GM21526 (cell line): ENCODE data around the gene AMN.

Source experiments
- ATAC-seq: cut with Tn5 transposase; IDR thresholded peaks from one replicate; pipeline ENCODE4 v1.9.1; 2021; ENCODE audit warnings: moderate library complexity; ENCODE audit not compliant: unreplicated experiment, low FRiP score

AMN gene

DNA sequence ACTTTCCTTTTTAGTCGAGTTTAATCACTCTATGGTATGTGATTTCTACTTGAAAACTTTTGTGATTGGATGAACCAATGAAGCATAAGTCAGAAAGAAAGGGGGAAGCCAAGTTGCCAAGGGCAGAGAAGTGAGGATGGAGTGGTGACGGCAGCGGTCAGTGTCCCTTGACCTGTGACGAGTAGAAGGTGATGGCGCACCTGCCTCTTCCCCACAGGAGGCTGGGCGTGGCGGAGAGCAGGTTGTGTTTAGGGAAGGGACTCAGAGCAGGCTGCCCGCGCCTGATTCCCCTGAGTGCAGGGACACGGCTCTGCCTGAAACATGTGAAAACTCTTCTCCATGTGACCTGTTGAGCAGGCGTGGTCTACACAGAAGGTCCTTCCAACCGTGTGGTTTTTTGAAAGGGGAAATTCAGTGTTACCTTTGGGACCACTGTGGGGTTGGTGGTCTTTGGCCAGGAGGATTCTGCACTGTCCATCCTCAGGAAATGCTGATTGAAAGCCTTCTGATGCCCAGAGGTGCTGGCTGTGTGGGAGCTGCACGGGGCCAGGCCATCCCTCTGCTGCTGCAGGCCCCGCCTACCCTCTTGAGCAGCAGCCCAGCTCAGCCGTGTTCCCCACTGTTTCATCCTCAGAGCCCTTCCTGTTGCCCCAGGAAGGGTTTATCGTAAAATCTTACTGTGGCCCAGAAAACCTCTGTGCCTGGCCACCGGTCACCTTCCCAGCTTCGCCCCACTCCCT is 23.5 kb upstream of the AMN start:
- ATAC-seq, result no peak

GRCh38 chr14:102899516-102899900 is 23.0 kb upstream of the AMN start:
- ATAC-seq, result no peak

DNA sequence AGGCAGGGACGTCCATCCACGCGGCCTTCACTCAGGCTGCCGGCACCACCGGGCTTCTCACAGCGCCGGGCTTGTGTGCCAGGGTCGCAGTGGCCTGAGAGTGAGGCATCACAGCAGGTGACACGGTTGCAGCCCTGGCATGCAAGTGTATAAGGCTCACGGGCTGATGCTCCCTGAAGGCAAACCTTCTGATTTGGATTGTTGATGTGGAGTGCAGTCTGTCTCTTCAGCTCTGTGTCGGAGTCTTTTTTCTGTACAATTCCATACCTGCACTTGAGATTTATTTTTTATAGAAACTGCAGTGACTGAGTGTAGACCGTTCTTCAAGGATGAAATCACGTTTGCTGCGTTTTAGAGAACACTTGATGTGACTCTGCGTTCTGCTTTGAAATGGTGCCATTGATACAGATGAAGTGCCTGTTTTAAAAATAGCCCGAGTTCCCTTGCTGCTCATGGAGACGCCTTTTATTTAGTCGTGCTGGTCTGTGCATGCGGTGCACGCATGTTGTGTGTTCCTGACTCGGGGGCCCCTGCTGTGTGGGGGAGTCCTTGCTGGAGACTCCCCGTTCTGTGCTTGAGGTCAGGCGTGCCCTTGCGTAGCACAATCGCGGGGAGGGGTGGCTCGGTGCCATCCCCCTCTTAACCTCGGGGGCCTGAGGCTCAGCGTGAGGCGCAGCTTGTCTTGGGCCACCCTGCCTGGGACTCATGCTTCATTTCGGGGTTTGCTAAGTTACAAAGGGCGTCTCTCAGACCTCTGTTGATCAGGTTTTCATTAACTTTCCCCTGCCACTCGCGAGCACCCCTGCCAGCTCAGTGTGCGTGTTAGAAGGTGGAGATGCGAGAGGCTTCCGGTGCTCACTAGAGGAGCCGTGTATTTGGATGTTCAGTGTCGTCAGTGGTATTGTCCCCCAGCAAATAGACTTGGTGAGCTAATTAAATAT is 21.6 kb upstream of the AMN start:
- ATAC-seq, result peak; percentile 41

- peak; percentile 69 for ATAC-seq
Measured at GRCh38 chr14:102901633-102902032, 20.8 kb upstream of the AMN start.

GRCh38 chr14:102902086-102902485 is 20.4 kb upstream of the AMN start:
- ATAC-seq, result peak; percentile 10

GRCh38 chr14:102902523-102903247 is 19.8 kb upstream of the AMN start:
- no peak for ATAC-seq

GRCh38 chr14:102903248-102903888 is 19.1 kb upstream of the AMN start:
- ATAC-seq, result no peak

- no peak for ATAC-seq
Measured at GRCh38 chr14:102903889-102904512, 18.5 kb upstream of the AMN start.

DNA sequence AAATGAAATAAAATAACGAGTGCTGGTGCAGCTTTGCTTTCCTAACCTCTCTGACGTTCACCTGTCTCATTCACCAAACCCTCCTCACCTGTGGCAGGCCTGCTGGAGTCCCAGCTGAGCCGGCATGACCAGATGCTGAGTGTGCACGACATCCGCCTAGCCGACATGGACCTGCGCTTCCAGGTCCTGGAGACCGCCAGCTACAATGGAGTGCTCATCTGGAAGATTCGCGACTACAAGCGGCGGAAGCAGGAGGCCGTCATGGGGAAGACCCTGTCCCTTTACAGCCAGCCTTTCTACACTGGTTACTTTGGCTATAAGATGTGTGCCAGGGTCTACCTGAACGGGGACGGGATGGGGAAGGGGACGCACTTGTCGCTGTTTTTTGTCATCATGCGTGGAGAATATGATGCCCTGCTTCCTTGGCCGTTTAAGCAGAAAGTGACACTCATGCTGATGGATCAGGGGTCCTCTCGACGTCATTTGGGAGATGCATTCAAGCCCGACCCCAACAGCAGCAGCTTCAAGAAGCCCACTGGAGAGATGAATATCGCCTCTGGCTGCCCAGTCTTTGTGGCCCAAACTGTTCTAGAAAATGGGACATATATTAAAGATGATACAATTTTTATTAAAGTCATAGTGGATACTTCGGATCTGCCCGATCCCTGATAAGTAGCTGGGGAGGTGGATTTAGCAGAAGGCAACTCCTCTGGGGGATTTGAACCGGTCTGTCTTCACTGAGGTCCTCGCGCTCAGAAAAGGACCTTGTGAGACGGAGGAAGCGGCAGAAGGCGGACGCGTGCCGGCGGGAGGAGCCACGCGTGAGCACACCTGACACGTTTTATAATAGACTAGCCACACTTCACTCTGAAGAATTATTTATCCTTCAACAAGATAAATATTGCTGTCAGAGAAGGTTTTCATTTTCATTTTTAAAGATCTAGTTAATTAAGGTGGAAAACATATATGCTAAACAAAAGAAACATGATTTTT is 17.1 kb upstream of the AMN start:
- no peak for ATAC-seq

DNA sequence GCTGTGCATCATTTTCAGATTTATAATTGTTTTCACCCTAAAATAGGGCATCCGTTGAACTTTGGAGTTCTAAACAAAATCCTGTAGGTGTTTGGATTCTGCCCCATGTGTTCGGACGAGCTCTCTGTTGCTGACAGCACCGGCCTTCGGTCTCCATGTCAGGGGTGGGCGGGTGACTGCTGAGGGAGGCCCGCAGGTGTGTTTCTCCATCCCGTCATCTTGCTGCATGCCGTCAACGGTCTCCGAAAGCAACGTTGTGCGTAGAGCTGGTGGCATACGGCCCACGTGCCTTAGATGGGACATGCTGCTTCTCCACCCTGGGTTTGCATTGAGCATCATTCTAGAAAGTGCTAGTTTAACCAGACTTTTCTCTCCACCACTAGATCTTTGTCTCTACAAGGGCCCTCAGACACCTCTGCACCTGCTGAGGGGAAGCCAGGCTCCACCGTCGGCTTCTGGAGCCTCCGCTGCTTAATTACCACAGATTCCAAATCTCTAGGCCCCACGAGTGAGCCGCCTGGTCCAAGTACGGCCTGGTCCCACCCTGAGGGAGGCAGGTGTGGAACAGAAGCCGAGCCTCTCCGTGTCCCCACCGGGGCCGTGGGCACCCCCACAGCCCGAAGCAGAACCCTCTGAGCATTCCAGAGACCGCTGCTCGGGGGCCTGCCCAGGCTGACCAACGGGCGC is 15.7 kb upstream of the AMN start:
- no peak for ATAC-seq

GRCh38 chr14:102907303-102907844 is 15.1 kb upstream of the AMN start:
- no peak for ATAC-seq

DNA sequence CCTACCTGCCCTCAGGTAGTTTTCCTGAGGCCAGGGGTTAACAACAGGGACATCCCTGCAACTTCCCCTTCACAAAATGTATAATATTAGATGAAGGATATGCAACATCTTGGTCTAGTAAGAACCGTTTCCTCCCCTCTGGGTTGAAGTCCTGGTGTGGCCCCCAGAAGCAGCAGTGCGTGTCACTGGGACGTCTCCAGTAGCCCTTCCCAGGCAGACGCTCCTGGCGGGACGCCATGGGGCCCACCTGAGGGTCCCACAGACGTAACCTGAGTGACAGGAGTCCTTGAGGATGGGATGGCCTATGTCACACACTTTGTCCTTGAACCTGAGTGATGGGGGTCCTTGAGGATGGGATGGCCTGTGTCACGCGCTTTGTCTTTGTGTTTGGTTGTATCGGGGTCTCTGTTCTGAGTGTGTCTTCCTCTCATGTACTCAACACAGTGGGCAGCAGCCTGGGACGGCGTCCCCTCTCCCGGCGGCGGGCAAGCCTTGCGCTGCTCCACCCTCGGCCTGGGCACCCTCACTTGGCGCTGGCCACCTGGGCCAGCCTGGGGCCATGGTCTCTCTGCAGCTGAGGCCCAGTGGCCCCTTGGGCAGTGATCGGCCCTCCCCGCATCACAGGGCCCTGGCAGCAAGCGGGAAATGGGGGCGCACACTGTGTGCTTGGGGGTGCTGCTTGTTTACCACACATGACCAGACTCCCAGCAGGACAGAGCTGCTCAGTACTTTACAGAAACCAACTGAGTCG is 14.3 kb upstream of the AMN start:
- no peak for ATAC-seq

- no peak for ATAC-seq
Measured at GRCh38 chr14:102908766-102909455, 13.6 kb upstream of the AMN start.

DNA sequence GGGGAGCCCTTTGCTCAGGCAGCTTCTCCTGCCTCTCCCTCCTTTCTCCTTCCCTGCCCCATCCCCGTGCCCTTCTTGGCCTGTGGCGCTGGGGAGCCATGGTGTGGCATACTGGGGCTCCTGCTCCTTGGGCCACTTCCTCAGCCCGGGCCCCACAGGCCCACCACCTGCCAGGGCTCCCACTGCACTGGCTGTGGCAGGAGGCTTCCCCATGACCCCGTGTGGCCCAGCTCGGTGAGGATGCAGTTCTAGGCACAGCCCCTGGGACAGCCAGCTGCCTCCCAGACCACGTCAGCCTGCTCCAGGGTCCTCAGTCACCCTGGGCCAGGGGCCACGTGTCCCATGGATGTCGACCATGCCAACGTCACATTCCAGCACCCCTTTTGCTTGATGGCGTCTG is 13.0 kb upstream of the AMN start:
- no peak for ATAC-seq

DNA sequence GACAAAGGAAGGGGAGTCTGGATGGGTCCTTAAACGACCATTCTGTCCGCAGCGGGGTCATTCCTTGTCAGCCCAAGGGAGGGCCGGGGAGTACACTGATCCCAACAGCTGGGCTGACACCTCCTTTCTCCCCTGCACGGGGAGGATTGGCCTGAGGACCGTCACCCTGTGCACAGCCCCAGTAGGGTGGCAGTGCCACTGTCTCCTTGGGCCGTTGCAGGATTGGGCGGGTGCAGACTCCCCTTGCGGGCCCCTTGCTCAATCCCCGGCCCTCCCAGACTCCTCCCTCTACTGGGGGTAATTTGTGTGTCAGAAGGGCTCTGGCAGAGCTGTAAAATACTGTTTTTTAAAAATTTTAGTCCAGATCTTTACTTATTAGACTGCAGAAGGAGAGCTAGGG is 12.6 kb upstream of the AMN start:
- ATAC-seq, result no peak

- no peak for ATAC-seq
Measured at GRCh38 chr14:102910442-102910841, 12.0 kb upstream of the AMN start.

DNA sequence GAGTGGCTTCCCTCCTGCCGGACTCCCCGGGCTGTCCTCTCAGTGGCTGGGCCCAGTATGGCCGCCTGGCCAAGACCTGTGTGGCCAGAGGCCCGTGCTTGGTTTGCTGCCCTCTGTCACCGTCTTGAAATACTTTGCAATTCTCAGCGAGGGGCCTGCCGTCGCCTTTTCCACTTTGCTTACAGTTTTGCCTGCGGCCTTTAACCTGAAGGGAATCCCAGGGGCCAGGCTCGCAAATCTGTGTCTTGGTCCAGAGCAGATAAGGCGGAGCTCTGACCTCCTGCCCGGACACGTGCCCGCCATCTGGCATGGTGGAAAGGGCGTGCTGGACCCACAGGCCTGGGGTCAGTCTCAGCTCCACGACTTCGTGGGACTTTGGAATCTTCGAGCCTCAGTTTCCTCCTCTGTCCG is 10.9 kb upstream of the AMN start:
- ATAC-seq, result no peak
